ENCODE data around the gene MDGA2. TPM values are rescaled to one million over a fixed set of nuclear protein-coding genes. Genes with fewer than 3 reads are reported as not detected.

The MDGA2 gene
- total RNA-seq, 1 experiment from 2014 or later, result not detected

GRCh38 chr14:47085678-47086077 lies 589.7 kb downstream of the MDGA2 start:
- ATAC-seq (no peak), DNase-seq (ENCODE audit: low read depth, low spot score) (no peak)
- CTCF ChIA-PET, result no interaction called here
- no peak overlapping the region for H2AFZ ChIP-seq (ENCODE audit: low read depth, low read length, poor library complexity, severe bottlenecking)
- TF ChIP-seq JUND (IDR thresholded peaks at IDR 0.05) (no peak), TCF7L2 (IDR thresholded peaks at IDR 0.05; ENCODE audit: borderline replicate concordance, extremely low read depth, insufficient read depth, insufficient read length) (no peak), ZFX (IDR thresholded peaks at IDR 0.05) (no peak), CBX3 (IDR thresholded peaks at IDR 0.05; ENCODE audit: low read depth) (no peak), REST (IDR thresholded peaks at IDR 0.05; ENCODE audit: low read depth) (no peak), POLR2AphosphoS5 (IDR thresholded peaks at IDR 0.05; ENCODE audit: low read depth, low read length) (no peak), FOSL1 (IDR thresholded peaks at IDR 0.05; ENCODE audit: low read depth) (no peak), POLR2A (IDR thresholded peaks at IDR 0.05; ENCODE audit: borderline replicate concordance, extremely low read depth, insufficient read depth, insufficient read length) (no peak), MAX (IDR thresholded peaks at IDR 0.05) (no peak), SIN3A (IDR thresholded peaks at IDR 0.05; ENCODE audit: low read depth) (no peak), CTCF (IDR thresholded peaks at IDR 0.05 in 2 of 3, conservative IDR thresholded peaks at IDR 0.05 in 1 of 3; ENCODE audit: borderline replicate concordance in 1 of 3, insufficient read depth in 1 of 3, low read depth in 2 of 3, low read length in 2 of 3) (no peak), YY1 (IDR thresholded peaks at IDR 0.05; ENCODE audit: extremely low read depth, insufficient replicate concordance, low read depth, low read length) (no peak), EGR1 (IDR thresholded peaks at IDR 0.05; ENCODE audit: low read depth) (no peak)
- no peaks in the 10 kb centered on the region for H3K27me3 ChIP-seq (ENCODE audit: insufficient read depth, low read length)
- no peaks in the 10 kb centered on the region for H4K20me1 ChIP-seq (ENCODE audit: insufficient read depth)
- H3K79me2 ChIP-seq (ENCODE audit: insufficient read depth, low read length), result no peaks in the 10 kb centered on the region
- H3K36me3 ChIP-seq (ENCODE audit: control insufficient read depth in 1 of 2, insufficient read depth in 2 of 2, low read length in 2 of 2), result no peaks in the 10 kb centered on the region
- no peaks in the 10 kb centered on the region for H3K4me1 ChIP-seq (ENCODE audit: control insufficient read depth in 1 of 2, insufficient read depth in 2 of 2, low read length in 2 of 2)
- no peak overlapping the region for H3K4me3 ChIP-seq (replicated peaks in 1 of 2; ENCODE audit: low read depth in 1 of 2, low read length in 2 of 2)
- no peaks in the 10 kb centered on the region for H3K9me3 ChIP-seq (ENCODE audit: control insufficient read depth in 1 of 2, insufficient read depth in 1 of 2, low read depth in 1 of 2, low read length in 2 of 2)
- no peaks in the 10 kb centered on the region for H3K9me2 ChIP-seq (ENCODE audit: insufficient read depth)
- BruUV-seq (replicated peaks), result no TSS peak
- no peak overlapping the region for H3K27ac ChIP-seq (ENCODE audit: low read depth, low read length)
- intact Hi-C loops (cut with micrococcal nuclease), result no loop called here
- POLR2A ChIA-PET, result no interaction called here
- no peak overlapping the region for H3K9ac ChIP-seq (ENCODE audit: low read length)
- RAD21 ChIA-PET (ENCODE audit: low non-redundant PET in 1 of 2, low total read pairs in 2 of 2, uncharacterized antibody in 2 of 2, unreplicated experiment in 2 of 2), result no interaction called here
- no peak overlapping the region for H3K4me2 ChIP-seq (ENCODE audit: low read length)
